ENCODE results near the gene RRP15. TPM values are rescaled to one million over a fixed set of nuclear protein-coding genes. Genes with fewer than 3 reads are reported as not detected.

RRP15 gene
- total and polyA plus RNA-seq, 2 of the 8 experiments (the other 6 are each of a cell fraction or from before 2014, with no cell fraction given) = 3.7 to 52.8 TPM

GRCh38 chr1:218377143-218377660 lies 92.1 kb downstream of the RRP15 start:
- Histone ChIP-seq H3K56ac (replicated peaks; ENCODE audit: insufficient read length, low read depth, low read length) (no peak overlapping the region), H3K9me3 (ENCODE audit: insufficient read depth in 2 of 2, low read depth in 1 of 2, low read length in 1 of 2) (no peaks in the 10 kb centered on the region), H3K27me3 (replicated peaks in 1 of 4; ENCODE audit: control insufficient read depth in 3 of 4, extremely low read depth in 1 of 4, insufficient read depth in 3 of 4, low read length in 3 of 4) (no peaks in the 10 kb centered on the region), H3K4me3 (ENCODE audit: extremely low read depth in 1 of 4, insufficient read depth in 2 of 4, low read depth in 3 of 4, low read length in 4 of 4) (no peak overlapping the region), H3K23ac (ENCODE audit: insufficient read length) (no peak overlapping the region), H3K79me1 (ENCODE audit: low read depth, low read length) (no peaks in the 10 kb centered on the region), H3K18ac (ENCODE audit: extremely low read depth, low read length) (no peak overlapping the region), H3K79me2 (ENCODE audit: control insufficient read depth in 1 of 2, insufficient read depth in 2 of 2, low read length in 2 of 2) (no peaks in the 10 kb centered on the region), H4K8ac (ENCODE audit: extremely low read depth, insufficient read depth, low read length) (no peak overlapping the region), H4K20me1 (replicated peaks in 1 of 2; ENCODE audit: control insufficient read depth in 1 of 2, insufficient read depth in 2 of 2, low read length in 2 of 2) (no peaks in the 10 kb centered on the region), H3K23me2 (ENCODE audit: low read depth, low read length) (no peaks in the 10 kb centered on the region), H3K14ac (ENCODE audit: insufficient read length) (no peak overlapping the region), H3K27ac (ENCODE audit: low read depth, low read length) (no peak overlapping the region), H3K4ac (replicated peaks; ENCODE audit: insufficient read length, low read depth, low read length) (no peak overlapping the region), H3K4me2 (ENCODE audit: insufficient read depth in 1 of 2, low read depth in 2 of 2, low read length in 2 of 2) (no peak overlapping the region), H4K91ac (replicated peaks; ENCODE audit: insufficient read length, low read length) (no peak overlapping the region), H4K5ac (ENCODE audit: insufficient read length, low read depth, low read length) (no peak overlapping the region), H2BK12ac (ENCODE audit: low read depth, low read length) (no peak overlapping the region), H2BK5ac (ENCODE audit: low read depth, low read length) (no peak overlapping the region), H3K9ac (replicated peaks in 1 of 4; ENCODE audit: extremely low read depth in 1 of 4, low read depth in 3 of 4, low read length in 3 of 4) (no peak overlapping the region), H3K36me3 (ENCODE audit: control insufficient read depth in 2 of 4, insufficient read depth in 4 of 4, low read length in 3 of 4) (no peaks in the 10 kb centered on the region), H3K4me1 (replicated peaks in 1 of 4; ENCODE audit: control insufficient read depth in 3 of 4, insufficient read depth in 4 of 4, low read length in 3 of 4) (no peaks in the 10 kb centered on the region), H2BK15ac (ENCODE audit: low read length) (no peak overlapping the region), H2BK20ac (ENCODE audit: low read length) (no peak overlapping the region), H2BK120ac (replicated peaks; ENCODE audit: low read depth, low read length) (no peak overlapping the region), H2AFZ (ENCODE audit: low read length) (no peak overlapping the region), H2AK5ac (ENCODE audit: low read depth, low read length) (no peak overlapping the region)
- FAIRE-seq (no peak), DNase-seq (ENCODE audit: low read depth in 1 of 2, low spot score in 2 of 2) (no peak)
- ChIA-PET POLR2A (ENCODE audit: partially characterized antibody) (no interaction called here), CTCF (ENCODE audit: partially characterized antibody) (interaction anchor here (0.6 to 2.3 kb wide), 6 partner anchors 10 to 822 kb away, joined by 3 to 6 read pairs (median 4); no protein-coding TSS in a partner anchor)
- 80% methylated on average over 4 of the region's 4 CpGs; no CpG with 5 or more reads in 1 of the 2 experiments for WGBS, 2 experiments (ENCODE audit: extremely low coverage in 1 of 2, insufficient coverage in 1 of 2, insufficient read length in 1 of 2, insufficient replicate concordance in 2 of 2, low coverage in 1 of 2, low lambda C conversion rate in 2 of 2, missing lambda C conversion rate in 1 of 2)
- TF ChIP-seq RNF2 (IDR thresholded peaks at IDR 0.05; ENCODE audit: borderline replicate concordance, low read depth, low read length, missing control alignments, poor library complexity, severe bottlenecking) (no peak), RXRA (IDR thresholded peaks at IDR 0.05; ENCODE audit: insufficient read depth, low read depth, low read length) (no peak), SAP30 (IDR thresholded peaks at IDR 0.05; ENCODE audit: insufficient read depth, insufficient replicate concordance, low read length) (no peak), TAF7 (optimal IDR thresholded peaks at IDR 0.05; ENCODE audit: borderline replicate concordance, low read depth, low read length) (no peak), CEBPB (IDR thresholded peaks at IDR 0.05; ENCODE audit: low read depth, low read length) (no peak), MAX (IDR thresholded peaks at IDR 0.05) (no peak), HDAC2 (IDR thresholded peaks at IDR 0.05; ENCODE audit: borderline replicate concordance in 1 of 2, low read depth in 2 of 2, low read length in 2 of 2) (no peak), YY1 (IDR thresholded peaks at IDR 0.05; ENCODE audit: low read depth, low read length) (no peak), SP2 (IDR thresholded peaks at IDR 0.05; ENCODE audit: low read length) (no peak), CHD1 (IDR thresholded peaks at IDR 0.05; ENCODE audit: low read depth, low read length) (no peak)
- TF ChIP-seq, protein P1, sequence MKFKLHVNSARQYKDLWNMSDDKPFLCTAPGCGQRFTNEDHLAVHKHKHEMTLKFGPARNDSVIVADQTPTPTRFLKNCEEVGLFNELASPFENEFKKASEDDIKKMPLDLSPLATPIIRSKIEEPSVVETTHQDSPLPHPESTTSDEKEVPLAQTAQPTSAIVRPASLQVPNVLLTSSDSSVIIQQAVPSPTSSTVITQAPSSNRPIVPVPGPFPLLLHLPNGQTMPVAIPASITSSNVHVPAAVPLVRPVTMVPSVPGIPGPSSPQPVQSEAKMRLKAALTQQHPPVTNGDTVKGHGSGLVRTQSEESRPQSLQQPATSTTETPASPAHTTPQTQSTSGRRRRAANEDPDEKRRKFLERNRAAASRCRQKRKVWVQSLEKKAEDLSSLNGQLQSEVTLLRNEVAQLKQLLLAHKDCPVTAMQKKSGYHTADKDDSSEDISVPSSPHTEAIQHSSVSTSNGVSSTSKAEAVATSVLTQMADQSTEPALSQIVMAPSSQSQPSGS (IDR thresholded peaks at IDR 0.05; ENCODE audit: low read length) = no peak

All from H1 (cell line).